ENCODE data around the gene RAB14.
"Not testable (repeated sequence)": the region's sequence is repeated elsewhere in the genome, so short reads cannot be mapped to it uniquely, and the experiment has no call there.

Gene RAB14

DNA sequence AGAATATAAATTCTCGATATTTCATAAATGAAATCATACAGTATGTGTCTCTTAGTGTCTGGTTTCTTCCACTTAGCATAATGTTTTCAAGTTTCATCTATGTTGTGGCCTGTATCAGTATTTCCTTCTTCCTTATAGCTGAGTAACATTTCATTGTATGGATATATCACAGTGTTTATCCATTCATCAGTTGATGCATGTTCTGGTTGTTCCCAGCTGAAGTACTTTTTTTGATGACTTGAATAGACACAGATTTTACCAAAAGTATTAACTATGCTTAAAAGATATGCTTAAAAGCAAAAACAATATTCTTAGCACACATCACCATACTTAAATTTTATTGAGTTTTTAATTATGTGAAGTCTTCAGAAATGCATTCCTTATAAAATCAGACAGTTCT is 12.7 kb downstream of the RAB14 start:
- DNase-seq, result no peak

DNA sequence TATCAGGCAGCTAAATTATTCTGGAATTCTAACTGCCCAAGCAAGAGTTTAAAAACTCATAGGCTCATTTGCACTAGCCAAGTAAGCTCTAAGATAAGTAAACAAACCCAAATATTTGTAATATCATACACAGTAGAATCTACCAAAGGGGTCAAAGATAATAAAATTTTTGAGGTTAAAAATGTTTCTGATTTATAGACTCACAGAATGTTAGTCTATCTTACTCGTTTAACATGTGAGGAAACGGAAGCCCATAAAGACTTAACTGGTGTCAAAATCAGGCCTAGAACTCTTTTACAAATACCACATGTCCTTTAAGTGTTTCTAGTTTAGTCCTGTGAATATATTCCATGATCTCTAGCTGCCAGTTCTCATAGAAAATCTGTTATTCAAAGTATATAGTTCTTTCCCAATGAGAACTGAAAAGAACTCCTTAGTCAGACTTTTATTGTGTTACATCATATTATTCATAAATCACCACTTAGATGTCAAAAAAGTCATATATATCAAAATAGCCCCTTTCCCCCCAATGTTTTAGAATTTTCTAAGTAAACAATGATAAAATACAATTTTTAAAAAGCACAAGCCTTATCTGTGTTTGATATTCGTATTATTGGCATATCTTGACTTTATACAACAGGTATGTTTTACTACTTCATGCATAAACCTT is 13.9 kb downstream of the RAB14 start:
- no peak for DNase-seq

DNA sequence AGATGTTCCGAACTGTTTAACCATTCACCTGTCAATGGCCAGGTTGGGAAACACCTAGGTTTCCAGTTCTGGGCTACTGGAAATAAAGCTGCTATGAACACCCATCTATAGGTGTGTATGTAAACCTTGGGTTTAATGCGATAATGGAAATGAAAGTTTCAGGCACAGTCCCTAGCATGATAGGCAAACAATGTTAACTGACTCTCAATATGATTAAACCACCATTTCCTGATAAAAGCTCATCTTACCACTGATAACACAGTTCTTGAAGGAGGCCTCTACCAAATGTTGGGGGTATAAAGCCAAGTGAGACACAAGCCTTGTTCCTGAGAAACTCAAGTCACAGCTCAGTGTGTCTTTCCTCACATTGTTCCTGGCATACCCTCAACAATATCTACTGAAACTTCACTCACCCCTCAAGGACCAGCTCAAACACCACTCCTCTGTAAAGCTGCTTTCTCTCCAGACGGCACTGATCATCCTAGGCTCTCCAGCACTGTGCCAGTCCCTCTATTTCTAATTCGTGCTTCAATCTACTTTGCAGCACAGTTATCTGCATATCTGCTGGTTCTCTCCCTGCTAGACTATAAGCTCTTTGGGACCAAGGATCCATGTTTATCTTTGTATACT is 15.8 kb downstream of the RAB14 start:
- DNase-seq, result no peak

DNA sequence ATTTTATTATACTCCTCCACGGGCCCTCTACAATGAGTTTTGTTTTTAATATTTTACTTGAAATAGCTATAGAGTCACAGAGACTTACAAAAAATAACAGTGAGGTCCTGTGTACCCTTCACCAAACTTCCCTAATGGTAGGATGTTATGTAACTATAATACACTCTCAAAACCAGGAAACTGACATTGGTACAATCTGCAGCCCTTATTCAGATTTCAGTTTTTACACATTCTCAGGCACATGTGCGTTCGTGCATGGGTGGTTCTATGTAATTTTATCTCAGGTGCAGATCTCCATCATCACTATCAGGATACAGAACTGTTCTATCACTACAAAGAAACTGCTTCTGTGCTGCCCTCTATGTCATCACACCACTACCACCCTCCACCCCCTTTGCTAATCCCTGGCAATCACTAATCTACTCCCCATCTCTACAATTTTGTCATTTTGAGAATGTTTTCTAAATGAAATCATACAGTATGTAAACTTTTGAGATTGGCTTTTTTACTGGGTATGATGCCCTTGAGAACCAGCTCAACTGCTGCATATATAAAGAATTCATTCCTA is 16.4 kb downstream of the RAB14 start:
- no peak for DNase-seq

DNA sequence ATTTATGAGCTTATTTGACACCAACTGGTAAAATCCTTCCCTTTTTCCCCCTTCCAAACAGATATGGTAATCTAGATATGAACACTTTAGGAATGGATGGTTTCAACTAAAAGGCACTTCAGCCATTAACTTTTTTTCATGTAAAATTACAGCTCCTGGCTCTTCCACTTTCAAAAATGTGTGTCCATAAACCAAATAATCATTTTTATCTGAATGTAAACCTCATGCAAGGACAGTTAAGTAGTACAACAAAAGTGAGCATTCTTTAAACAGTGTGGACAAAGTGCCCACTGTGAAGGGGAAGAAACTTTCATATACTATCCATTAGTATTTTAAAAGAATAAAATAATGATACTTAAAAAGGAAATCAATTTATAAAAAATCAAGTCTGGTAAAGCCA is 17.2 kb downstream of the RAB14 start:
- no peak for DNase-seq

DNA sequence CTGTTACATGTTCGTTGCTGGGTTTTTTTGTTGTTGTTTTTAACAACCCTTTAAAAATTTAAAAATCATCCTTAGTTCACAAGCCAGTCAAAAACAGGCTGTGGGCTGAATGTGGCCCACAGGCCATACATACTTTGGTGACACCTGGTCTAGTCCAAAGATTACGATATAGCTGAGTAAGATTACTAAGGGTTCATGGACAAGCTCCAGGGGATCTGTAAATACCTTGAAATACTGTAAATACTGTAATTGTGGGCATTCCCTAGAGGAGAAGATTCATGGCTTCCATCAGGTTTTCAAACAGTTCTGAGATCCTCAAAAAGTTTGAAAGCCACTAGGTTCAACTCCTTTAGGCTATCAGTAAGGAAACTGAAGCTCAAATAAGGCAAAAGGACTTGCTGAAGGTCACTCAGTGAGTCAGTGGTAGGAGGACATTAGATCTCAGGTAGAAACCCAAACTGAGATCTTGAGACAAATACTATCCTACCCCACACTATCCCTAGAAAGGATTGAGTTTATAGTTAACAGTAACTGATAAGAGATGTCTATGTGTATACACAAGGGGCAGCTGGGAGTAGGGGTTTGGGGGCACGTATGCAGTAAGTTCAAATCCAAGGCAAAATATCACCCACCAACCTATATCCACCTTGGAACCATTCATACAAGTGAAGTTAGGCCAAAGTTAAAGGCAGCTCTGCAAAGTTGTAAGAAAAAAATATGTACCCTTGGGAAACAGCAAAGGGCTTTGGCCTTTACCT is 17.8 kb downstream of the RAB14 start:
- DNase-seq, result no peak

DNA sequence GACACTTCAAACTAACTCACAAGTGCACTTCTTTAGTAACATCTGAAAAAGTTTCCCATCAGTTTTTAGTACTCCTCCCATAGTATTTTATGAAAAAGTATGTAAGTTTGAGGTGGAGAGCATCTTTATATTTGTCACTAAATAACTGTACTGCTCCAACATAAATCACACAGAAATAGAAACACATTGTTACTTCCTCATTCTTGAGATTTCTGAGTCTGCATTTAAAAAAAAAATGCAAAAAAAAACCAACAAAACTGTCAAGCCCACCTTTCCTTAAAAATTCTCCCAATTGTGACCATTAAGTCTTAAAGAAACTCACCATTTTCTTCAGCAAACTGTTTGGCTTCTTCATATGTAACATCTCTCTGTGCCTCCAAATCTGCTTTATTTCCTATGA is 18.7 kb downstream of the RAB14 start:
- no peak for DNase-seq

DNA sequence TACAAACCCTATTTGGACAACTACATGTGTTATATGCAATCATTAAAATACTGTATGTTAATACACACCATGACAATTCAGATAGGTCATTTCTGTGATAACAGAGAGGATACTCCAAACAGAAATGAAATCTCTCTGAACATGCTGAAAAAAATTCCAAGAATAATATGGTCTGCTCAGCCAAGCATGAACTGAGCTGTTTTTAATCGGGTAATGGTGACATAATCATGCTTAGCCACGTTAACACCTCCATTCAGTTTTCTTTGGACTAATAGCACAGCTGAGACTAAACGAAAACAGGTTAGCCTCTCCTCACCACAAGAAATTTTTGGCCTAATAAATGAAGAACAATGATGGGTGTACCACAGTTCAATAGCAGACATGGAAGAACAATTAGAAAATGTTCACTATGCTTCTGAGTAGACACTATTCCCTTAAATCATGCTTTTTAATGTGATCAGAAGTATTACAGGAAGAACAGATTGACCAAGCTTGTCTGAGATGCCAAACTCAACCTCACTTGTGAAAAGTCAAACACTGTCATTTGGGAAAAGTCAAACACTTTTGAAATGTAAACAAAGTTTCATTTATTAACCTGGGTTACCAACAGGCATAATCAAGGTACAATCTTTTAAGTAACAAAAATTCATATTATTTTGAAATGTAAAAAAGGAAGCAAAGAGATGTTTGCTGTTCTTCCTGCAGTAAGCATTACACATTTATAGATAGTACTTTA is 19.4 kb downstream of the RAB14 start:
- DNase-seq, result no peak

DNA sequence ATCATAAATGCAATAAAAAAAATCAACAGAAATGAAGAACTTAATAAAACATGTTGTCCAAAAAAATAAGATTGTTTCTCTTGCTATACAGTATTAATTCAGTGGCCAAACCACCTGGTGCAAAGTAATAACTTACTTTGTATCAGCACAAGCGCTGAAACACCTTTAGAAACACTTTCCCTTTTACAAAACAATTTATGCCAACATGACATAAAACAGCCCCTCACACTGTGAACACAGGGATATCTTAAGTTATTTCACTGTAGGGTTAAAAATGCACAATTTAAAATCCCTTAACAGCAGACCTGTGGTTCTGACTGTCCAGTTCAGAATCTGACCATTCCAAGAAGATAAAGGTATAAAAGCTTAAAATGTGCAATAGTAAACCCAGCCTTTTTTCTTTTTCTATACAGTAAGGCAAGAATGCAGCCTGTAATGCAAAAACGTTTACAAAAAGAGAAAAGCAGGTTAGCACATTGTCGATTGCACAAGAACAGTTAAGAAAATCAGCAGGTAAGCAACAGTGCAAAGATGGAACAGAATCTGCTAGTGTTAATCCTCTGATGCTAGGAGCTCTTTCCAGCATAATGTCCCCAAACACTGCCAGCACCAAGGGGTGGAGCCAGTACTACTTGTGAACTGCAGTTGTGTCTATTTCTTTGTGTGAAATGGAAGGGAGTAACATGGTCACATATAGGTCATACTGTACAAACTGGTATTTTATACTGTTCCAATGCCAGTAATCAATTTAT is 21.6 kb downstream of the RAB14 start:
- DNase-seq, result no peak

DNA sequence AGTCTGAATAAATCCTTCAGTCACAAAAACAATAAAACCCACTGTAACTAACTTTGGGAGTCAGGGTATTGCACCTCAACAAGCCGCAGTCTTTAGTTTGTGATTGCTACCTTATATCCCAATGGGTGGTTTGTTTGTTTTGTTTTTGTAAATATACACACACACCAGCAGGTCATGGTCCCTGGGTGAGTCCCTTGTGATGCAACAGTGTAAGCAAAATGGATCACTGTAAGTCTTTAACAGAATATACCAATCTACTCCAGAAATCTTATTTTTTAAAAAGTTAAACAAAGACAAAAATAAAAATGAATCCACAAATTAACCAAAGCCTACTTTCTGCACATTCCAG is 22.3 kb downstream of the RAB14 start:
- DNase-seq, result not testable (repeated sequence)

DNA sequence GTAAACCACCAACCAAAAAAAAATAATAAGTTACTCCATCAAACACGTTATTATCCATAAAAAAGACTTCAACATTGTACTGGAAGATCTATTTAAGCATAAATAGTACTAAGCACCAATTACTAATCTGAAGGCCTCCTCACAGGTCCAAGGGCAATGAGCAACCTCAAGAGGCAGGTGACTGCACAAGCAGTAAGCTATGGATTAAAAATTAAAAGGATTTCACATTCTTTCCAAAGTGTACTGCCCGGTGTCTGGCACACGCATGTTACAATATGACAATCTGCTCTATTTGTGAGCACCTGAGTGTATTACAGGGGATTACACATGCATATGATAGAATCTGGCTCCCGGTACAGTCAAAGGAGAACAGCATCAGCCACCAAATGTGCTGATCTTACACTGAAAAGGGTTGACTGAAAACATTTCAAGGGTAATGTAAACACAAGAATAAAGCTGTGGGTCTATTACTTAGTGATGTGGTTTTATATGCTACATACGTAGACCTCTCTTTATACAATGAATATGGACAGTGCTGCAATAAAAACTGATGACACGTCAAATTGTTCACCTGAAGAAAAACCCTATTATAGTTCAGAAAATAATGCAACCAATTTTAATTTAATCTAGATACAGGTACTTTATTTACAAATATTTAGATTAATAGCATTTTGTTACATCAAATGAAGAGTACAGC is 22.8 kb downstream of the RAB14 start:
- DNase-seq, result no peak

DNA sequence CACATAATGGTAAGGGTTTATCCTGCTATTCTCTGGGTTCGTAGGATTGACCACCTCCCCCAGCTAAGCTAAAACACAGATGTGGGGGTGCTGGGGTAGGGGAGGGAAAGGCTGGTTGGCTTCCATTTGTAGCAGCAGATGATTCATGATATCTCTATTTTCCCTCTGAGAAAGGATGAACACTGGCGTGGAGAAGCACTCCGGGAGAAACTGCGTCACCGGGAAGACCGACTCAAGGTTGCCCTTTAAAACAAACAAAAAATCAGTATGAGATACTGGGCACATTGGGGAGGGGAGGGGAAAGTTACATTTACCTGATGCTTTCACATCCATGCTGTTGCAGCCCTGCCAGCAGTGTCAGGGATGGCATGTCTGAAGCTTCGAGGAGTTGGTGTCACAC is 28.2 kb downstream of the RAB14 start:
- DNase-seq, result no peak

DNA sequence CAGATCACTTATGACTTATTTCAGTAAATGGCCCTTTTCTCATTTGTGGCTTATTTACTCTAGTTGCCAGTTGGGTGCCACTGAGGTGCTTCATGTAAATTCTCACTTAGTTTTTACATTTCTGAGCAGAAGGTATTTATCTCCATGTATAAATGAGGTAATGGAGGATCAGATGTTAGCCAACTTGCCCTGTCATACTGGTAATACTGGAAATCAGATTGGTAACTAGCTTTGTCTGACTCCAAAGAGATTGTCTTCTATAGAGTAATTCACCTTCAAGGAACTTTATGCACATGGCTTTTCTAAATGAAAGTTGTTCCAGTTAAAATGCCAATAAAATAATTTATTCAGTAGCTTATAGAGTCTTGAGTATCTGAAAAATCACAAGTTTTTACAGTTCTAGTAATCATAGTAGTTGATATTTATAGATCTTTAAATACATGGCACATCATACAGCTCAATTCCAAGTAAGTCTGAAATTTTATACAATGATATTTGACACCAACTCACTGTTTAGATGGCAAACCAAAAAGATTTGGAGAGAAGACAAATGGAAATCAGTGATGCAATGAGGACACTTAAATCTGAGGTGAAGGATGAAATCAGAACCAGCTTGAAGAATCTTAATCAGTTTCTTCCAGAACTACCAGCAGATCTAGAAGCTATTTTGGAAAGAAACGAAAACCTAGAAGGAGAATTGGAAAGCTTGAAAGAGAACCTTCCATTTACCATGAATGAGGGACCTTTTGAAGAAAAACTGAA is 28.8 kb downstream of the RAB14 start:
- DNase-seq, result no peak

DNA sequence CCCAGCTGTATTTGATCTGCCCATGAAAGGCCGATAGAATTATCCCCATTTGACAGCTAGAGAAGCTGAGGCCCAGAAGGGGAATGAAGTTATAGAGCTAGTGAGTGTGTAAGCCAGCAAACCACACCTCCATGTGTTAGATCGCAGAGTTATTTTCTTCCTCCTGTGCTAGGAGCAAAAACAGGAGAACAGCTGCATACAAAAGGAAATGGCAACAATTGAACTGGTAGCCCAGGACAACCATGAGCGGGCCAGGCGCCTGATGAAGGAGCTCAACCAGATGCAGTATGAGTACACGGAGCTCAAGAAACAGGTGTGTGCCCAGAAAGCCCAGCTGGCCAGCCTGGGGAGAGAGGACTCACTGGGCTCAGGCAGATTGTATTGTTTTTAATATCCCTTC is 30.4 kb downstream of the RAB14 start:
- no peak for DNase-seq

DNA sequence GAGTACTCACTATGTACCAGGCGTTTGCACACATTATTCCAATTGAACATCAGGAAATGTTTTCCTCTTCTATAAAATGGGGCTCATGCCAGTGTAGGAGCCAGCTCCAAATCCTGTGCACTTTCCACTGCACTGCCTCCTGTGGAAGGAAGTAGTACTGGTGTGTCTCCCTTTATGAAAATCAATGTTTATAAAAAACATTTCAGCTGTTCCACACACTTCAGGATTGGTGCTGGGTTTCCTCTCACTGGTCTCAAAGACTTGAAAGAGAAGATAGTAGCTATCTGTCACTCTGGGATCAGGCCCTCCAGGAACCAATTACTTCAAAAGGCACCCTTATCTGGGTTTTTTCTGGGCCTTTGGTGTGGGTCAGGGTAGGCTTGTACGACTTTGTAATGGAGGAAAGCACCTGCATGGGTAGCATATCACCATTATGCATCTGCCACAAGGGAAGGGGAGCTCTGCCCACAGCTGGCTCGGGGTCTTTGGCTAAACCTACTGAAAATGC is 32.5 kb downstream of the RAB14 start:
- no peak for DNase-seq

DNA sequence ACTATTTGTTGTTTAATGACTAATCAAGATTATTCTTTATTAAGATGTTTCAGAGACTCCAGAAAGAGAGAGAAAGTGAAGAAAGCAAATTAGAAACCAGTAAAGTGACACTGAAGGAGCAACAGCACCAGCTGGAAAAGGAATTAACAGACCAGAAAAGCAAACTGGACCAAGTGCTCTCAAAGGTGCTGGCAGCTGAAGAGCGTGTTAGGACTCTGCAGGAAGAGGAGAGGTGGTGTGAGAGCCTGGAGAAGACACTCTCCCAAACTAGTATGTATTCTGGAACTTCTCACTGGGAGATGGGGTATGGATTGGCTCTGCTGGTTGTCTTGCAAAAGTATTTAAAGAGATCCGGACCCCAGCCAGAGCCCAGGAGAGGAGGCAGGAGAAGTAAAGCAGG is 33.6 kb downstream of the RAB14 start:
- peak; percentile 8 for DNase-seq

DNA sequence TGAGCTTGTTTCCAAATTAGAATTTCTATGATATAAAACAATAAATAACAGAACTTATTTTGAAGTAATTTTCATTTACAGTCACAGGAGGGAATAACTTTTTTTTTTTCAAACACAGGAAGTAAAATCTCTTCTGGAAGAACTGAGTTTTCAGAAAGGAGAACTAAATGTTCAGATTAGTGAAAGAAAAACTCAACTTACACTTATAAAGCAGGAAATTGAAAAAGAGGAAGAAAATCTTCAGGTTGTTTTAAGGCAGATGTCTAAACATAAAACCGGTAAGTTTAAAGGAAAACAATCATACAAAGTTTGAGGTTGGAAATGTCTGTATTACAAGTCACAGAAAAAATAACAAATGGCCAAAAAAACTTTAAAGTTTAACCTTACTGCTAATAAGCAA is 41.6 kb downstream of the RAB14 start:
- no peak for DNase-seq

DNA sequence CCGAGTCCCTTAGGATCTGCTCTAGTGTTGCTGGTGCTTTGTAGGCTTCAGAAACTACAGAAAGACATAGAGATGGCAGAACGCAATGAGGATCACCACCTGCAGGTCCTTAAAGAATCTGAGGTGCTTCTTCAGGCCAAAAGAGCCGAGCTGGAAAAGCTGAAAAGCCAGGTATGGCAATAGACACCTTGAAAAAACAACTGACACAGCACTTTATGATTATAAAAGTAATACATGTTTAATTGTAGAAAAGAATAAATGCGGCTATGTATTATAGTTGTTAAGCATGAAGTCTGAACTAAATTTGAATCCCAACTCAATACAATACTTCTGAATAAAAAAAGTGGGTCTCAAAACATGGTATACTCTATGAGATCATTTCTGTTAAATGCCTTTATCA is 43.7 kb downstream of the RAB14 start:
- DNase-seq, result no peak

DNA sequence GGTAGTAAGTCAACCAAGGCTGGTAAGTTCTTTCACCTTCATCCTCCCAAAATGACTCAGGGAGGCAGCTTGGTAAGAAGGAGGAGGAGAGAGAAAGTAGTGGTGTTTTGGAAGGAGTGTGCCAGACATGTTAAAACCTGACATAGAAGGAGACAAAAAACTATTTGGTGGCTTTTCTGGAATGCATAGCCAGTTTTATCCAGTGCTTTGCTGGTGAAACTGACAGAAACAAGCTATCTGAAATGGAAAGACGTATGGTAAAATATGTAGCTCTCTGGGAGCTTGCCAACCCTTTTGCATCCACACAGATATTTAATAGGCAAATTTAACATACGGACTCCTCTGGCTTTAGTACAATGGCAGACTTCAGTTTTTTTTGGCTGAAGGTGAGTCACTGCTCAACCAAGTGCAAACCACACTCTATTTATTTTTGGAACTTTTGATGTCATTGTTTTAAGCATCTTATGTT is 45.4 kb downstream of the RAB14 start:
- DNase-seq, result no peak

DNA sequence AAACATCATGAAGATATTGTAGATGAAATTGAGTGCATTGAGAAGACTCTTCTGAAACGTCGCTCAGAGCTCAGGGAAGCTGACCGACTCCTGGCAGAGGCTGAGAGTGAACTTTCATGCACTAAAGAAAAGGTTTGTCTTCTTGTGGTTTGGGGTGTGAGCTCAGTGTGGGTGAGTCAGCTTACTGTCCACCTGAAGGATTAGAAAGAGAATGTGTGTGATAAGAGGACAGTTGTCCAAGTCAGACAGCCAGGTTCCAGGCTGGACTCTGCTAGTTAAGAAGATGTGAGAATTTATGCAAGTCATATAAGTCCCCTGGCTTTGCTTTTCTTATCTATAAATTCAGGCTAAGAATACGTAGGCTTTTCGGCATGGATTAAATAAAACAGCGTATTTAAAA is 46.9 kb downstream of the RAB14 start:
- DNase-seq, result no peak

DNA sequence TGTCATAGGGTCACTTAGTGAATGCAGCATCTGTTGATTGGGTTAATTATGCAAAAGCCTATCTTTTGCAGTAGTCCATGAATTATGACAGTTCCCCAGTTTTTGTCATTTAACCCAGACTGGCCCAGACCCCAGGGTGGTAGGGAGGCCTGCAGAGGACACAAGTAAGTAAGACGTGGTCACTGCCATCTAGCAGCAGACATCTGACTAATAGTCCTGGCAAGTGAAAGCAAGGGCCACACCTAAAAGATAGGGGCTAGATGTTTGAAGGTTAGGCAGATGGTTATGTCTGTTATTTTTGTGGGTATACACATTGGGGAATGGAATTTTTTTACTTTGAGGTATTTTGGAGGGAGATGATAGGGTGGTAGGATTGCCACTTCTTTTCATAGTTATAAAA is 48.0 kb downstream of the RAB14 start:
- no peak for DNase-seq
